Fibroblast of skin of scalp (primary cell): ENCODE data around the gene ANKRD16.
"Not testable (repeated sequence)": the region's sequence is repeated elsewhere in the genome, so short reads cannot be mapped to it uniquely, and the experiment has no call there.

Source experiments
- DNase-seq: peaks from one replicate; pipeline ENCODE4 v3.0.0-alpha.2; 2013

ANKRD16 gene

GRCh38 chr10:5873515-5873995, 16.1 kb downstream of the ANKRD16 start:
- peak; percentile 70 for DNase-seq

GRCh38 chr10:5871596-5871995, 18.1 kb downstream of the ANKRD16 start:
- no peak for DNase-seq

- no peak for DNase-seq
These were observed 20.5 kb downstream of the ANKRD16 start for GRCh38 chr10:5869156-5869555.

- not testable (repeated sequence) for DNase-seq
These were observed 21.3 kb downstream of the ANKRD16 start for GRCh38 chr10:5868383-5868782.

GRCh38 chr10:5867091-5867615, 22.5 kb downstream of the ANKRD16 start:
- not testable (repeated sequence) for DNase-seq

- not testable (repeated sequence) for DNase-seq
These were observed 23.1 kb downstream of the ANKRD16 start for GRCh38 chr10:5866451-5867081.

- not testable (repeated sequence) for DNase-seq
These were observed 26.6 kb downstream of the ANKRD16 start for GRCh38 chr10:5862981-5863685.

GRCh38 chr10:5862360-5862961, 27.2 kb downstream of the ANKRD16 start:
- no peak for DNase-seq

- no peak for DNase-seq
These were observed 29.6 kb downstream of the ANKRD16 start for GRCh38 chr10:5860066-5860465.

GRCh38 chr10:5858811-5859210, 30.9 kb downstream of the ANKRD16 start:
- DNase-seq: no peak

- no peak for DNase-seq
These were observed 33.0 kb downstream of the ANKRD16 start for GRCh38 chr10:5856701-5857004.

- DNase-seq: no peak
These were observed 33.6 kb downstream of the ANKRD16 start for GRCh38 chr10:5855979-5856700.

GRCh38 chr10:5854131-5854475, 35.6 kb downstream of the ANKRD16 start:
- no peak for DNase-seq

GRCh38 chr10:5846667-5847066, 43.0 kb downstream of the ANKRD16 start:
- DNase-seq: not testable (repeated sequence)

GRCh38 chr10:5844345-5845055, 45.2 kb downstream of the ANKRD16 start:
- DNase-seq: peak; percentile 28

GRCh38 chr10:5843686-5844344, 45.9 kb downstream of the ANKRD16 start:
- DNase-seq: no peak

GRCh38 chr10:5841965-5842364, 47.7 kb downstream of the ANKRD16 start:
- no peak for DNase-seq

- DNase-seq: peak; percentile 67
These were observed 49.1 kb downstream of the ANKRD16 start for GRCh38 chr10:5840314-5841307.

- DNase-seq: not testable (repeated sequence)
These were observed 53.5 kb downstream of the ANKRD16 start for GRCh38 chr10:5836181-5836580.

- DNase-seq: no peak
These were observed 54.1 kb downstream of the ANKRD16 start for GRCh38 chr10:5835446-5836095.
